ENCODE results near the gene RCVRN.
A peak's percentile ranks its signal among the peaks of the same experiment; 100 is the strongest.

RCVRN gene

GRCh38 chr17:9894231-9894630 lies 10.8 kb downstream of the RCVRN start:
- DNase-seq = no peak

- DNase-seq = no peak
Measured at GRCh38 chr17:9893411-9894012, 11.6 kb downstream of the RCVRN start.

- peak; percentile 55 to 77 (median 63) for DNase-seq
Measured at GRCh38 chr17:9890124-9890523, 14.9 kb downstream of the RCVRN start.

- DNase-seq = no peak
Measured at GRCh38 chr17:9887508-9887907, 17.6 kb downstream of the RCVRN start.

GRCh38 chr17:9886141-9886930 lies 18.7 kb downstream of the RCVRN start:
- DNase-seq = no peak

GRCh38 chr17:9883451-9883850 lies 21.6 kb downstream of the RCVRN start:
- DNase-seq = no peak

GRCh38 chr17:9880582-9880999 lies 24.5 kb downstream of the RCVRN start:
- DNase-seq = peak; percentile 83 to 93 (median 93)

- peak; percentile 68 to 90 (median 86) for DNase-seq
Measured at GRCh38 chr17:9878786-9879525, 26.1 kb downstream of the RCVRN start.

- peak; percentile 33 to 54 (median 47) for DNase-seq
Measured at GRCh38 chr17:9878356-9878755, 26.7 kb downstream of the RCVRN start.

- peak in 2 of 3 donors; percentile 24 to 28 for DNase-seq
Measured at GRCh38 chr17:9875441-9875840, 29.6 kb downstream of the RCVRN start.

GRCh38 chr17:9874722-9875121 lies 30.3 kb downstream of the RCVRN start:
- no peak for DNase-seq

GRCh38 chr17:9872852-9873251 lies 32.2 kb downstream of the RCVRN start:
- DNase-seq = no peak

GRCh38 chr17:9868552-9868951 lies 36.5 kb downstream of the RCVRN start:
- no peak for DNase-seq

- peak; percentile 17 to 51 (median 39) for DNase-seq
Measured at GRCh38 chr17:9865586-9865985, 39.5 kb downstream of the RCVRN start.

- no peak for DNase-seq
Measured at GRCh38 chr17:9862949-9863348, 42.1 kb downstream of the RCVRN start.

GRCh38 chr17:9862220-9862619 lies 42.9 kb downstream of the RCVRN start:
- DNase-seq = peak in 2 of 3 donors; percentile 23 to 49

GRCh38 chr17:9860851-9861250 lies 44.2 kb downstream of the RCVRN start:
- DNase-seq = no peak

- no peak for DNase-seq
Measured at GRCh38 chr17:9859781-9860180, 45.3 kb downstream of the RCVRN start.

- DNase-seq = peak; percentile 30 to 55 (median 53)
Measured at GRCh38 chr17:9855036-9855435, 50.0 kb downstream of the RCVRN start.

GRCh38 chr17:9854255-9854654 lies 50.8 kb downstream of the RCVRN start:
- no peak for DNase-seq

GRCh38 chr17:9850151-9850550 lies 54.9 kb downstream of the RCVRN start:
- DNase-seq = no peak
